ENCODE results near the gene KAZALD1. TPM values are rescaled to one million over a fixed set of nuclear protein-coding genes. Genes with fewer than 3 reads are reported as not detected.
A peak's percentile ranks its signal among the peaks of the same experiment; 100 is the strongest.

Gene KAZALD1
- total RNA-seq, 1 donor from 2014 or later = 16.8 TPM

GRCh38 chr10:101028446-101029337 lies 33.1 kb upstream of the KAZALD1 start:
- Mint-ChIP-seq H3K27me3 (ENCODE audit: low read depth) (peaks cover 12% of the 10 kb centered on the region), H3K27ac (no peak overlapping the region), H3K36me3 (no peaks in the 10 kb centered on the region), H3K9me3 (no peaks in the 10 kb centered on the region), H3K4me3 (no peak overlapping the region), H3K4me1 (peaks cover 31% of the 10 kb centered on the region)
- no peak for DNase-seq (ENCODE audit: low spot score in 2 of 2, unreplicated experiment in 2 of 2)
- TF ChIP-seq CTCF (IDR thresholded peaks at IDR 0.05; ENCODE audit: unreplicated experiment) = no peak

DNA sequence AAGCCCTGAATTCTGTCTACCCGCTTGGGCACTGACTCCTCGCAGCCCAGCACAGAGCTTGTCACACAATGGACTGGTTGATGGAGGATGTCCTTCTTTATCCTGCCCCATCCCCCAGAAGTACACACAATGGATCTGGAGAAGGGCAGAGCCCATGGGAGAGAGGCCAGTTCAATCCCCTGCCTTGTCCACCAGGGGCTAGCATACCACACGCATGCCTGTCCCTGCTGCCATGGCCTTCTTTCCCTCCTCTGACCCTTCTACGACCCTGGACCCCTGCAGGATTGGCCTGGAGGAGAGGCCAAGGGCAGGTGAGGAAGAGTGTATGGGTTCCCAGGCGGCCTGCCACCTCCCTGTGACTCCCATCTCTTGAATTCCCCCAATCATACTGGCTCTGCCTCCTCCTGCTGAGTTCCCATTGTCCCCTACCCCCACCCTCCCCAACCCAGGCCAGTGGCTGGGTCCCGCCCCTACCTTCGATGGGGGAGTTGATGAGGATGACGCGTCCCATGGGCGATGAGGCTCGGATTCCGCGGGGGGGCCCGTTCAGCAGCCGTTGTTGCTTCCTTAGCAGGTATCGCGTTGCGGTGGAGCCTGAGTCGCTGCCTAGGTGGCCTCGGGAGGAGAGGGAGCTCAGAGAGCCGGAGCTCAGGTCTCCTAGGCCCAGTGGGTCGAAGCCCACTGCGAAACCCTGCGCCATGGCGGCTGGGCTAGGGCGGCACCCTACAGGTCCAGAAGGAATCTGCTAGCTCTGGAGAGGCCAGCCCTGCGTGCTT lies 32.1 kb upstream of the KAZALD1 start:
- Mint-ChIP-seq H3K9me3 (no peaks in the 10 kb centered on the region), H3K27me3 (ENCODE audit: low read depth) (peaks cover 12% of the 10 kb centered on the region), H3K27ac (no peak overlapping the region), H3K36me3 (no peaks in the 10 kb centered on the region), H3K4me1 (peaks cover 34% of the 10 kb centered on the region), H3K4me3 (no peak overlapping the region)
- DNase-seq (ENCODE audit: low spot score in 2 of 2, unreplicated experiment in 2 of 2) = no peak
- no peak for TF ChIP-seq CTCF (IDR thresholded peaks at IDR 0.05; ENCODE audit: unreplicated experiment)

GRCh38 chr10:101030496-101031127 lies 31.2 kb upstream of the KAZALD1 start:
- Mint-ChIP-seq H3K4me1 (peaks cover 34% of the 10 kb centered on the region), H3K27ac (no peak overlapping the region)

GRCh38 chr10:101031128-101031795 lies 30.5 kb upstream of the KAZALD1 start, which contains the start of the genes PDZD7 and SFXN3:
Gene PDZD7 (minus strand): TSS chr10:101031129. CDS start chr10:101030219, 910 bp downstream.
Gene SFXN3 (plus strand): TSS chr10:101031234. CDS start chr10:101034695, 3,461 bp downstream.
- no peaks in the 10 kb centered on the region for H3K9me3 Mint-ChIP-seq
- H3K4me3 Mint-ChIP-seq = peak within 1 kb of the TSS; percentile 65
- H3K27me3 Mint-ChIP-seq (ENCODE audit: low read depth) = peaks cover 12% of the 10 kb centered on the region
- peaks cover 34% of the 10 kb centered on the region for H3K4me1 Mint-ChIP-seq
- peak within 1 kb of the TSS; percentile 80 for H3K27ac Mint-ChIP-seq
- DNase-seq (ENCODE audit: low spot score in 2 of 2, unreplicated experiment in 2 of 2) = peak; percentile 94 to 97
- TF ChIP-seq CTCF (IDR thresholded peaks at IDR 0.05; ENCODE audit: unreplicated experiment) = no peak
- H3K36me3 Mint-ChIP-seq = no peaks in the 10 kb centered on the region

More at GRCh38 chr10:101030496-101031127, 31.2 kb upstream of the KAZALD1 start:
- H3K27me3 Mint-ChIP-seq (ENCODE audit: low read depth) = peaks cover 12% of the 10 kb centered on the region
- TF ChIP-seq CTCF (IDR thresholded peaks at IDR 0.05; ENCODE audit: unreplicated experiment) = no peak
- H3K4me3 Mint-ChIP-seq = peak overlapping the region; percentile 65
- H3K36me3 Mint-ChIP-seq = no peaks in the 10 kb centered on the region
- H3K9me3 Mint-ChIP-seq = no peaks in the 10 kb centered on the region
- no peak for DNase-seq (ENCODE audit: low spot score in 2 of 2, unreplicated experiment in 2 of 2)
